GM12873 (cell line): ENCODE results near the gene BLTP3B.

Experiments
- CTCF ChIP-seq: IDR thresholded peaks from 2 replicates; pipeline ENCODE4 v1.5.1; 2012; ENCODE audit warnings: low read depth, mild to moderate bottlenecking, moderate library complexity, low read length, control low read depth; ENCODE audit not compliant: insufficient read depth; ENCODE audit errors: missing control alignments

The BLTP3B gene

GRCh38 chr12:100101000-100101399 is 41.7 kb downstream of the BLTP3B start:
- TF ChIP-seq CTCF, result no peak
